GM10266 (cell line): Measurements from ENCODE around the gene PBXIP1.
A peak's percentile ranks its signal among the peaks of the same experiment; 100 is the strongest.

Experiments used
- DNase-seq: peaks from one replicate; pipeline ENCODE4 v3.0.0; 2012; ENCODE audit errors: extremely low spot score
- CTCF ChIP-seq: IDR thresholded peaks from 2 replicates; pipeline ENCODE4 v1.5.1; 2012; ENCODE audit warnings: mild to moderate bottlenecking, low read depth; ENCODE audit not compliant: control insufficient read depth, insufficient read depth; ENCODE audit errors: missing control alignments

Gene PBXIP1

DNA sequence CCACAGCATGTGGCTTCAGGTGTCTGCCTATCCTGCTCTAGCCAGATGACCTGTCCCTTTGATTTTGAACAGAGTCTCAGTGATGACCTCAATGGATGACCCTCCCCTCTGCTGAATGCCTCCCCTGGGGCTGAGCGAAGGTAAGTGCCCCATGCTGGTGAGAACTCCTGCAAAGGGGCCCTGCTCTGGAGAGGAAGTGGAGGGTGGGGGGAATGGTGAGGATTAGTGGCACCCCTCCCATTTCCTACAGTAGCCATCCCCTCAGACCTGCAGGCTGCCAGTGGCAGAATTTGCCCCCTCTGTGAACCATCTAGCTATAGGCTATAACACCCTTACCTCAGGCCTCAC is 15.7 kb downstream of the PBXIP1 start:
- no peak for DNase-seq
- TF ChIP-seq CTCF = no peak

GRCh38 chr1:154938604-154939399 is 17.1 kb downstream of the PBXIP1 start:
- no peak for DNase-seq
- no peak for TF ChIP-seq CTCF

GRCh38 chr1:154937988-154938386 is 17.9 kb downstream of the PBXIP1 start:
- no peak for TF ChIP-seq CTCF
- no peak for DNase-seq

- TF ChIP-seq CTCF = no peak
- peak; percentile 83 for DNase-seq
Observed at GRCh38 chr1:154937085-154937987, 18.6 kb downstream of the PBXIP1 start.

DNA sequence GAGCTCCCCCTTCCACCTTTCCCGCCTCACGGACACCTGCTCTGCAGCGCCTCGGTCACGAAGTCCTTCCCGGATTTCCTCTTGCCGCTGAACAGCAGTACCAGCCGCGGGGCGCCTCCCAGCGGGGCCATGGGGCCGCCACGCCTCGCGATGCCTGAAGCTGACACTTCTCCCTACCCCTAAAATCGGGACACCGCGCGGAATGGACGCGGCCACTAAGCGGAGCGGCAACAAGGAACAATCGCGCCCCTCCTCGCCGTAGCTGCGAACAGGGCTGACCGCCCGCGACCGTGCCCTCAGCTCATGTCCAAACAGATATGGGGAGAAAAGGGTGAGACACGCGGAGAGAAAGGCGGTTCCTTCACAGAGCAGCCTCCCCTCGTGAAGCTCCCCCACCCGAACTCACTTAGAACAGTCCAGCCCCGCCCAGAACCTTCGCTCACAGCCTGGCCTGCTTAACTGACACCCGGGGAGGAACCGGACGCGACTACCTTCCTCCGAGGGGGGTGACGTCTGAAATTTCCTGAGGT is 19.3 kb downstream of the PBXIP1 start, which contains the start of gene PMVK:
Gene PMVK, minus strand, starts transcription at position 165 of the 530 bp plus-strand sequence. Its CDS starts 34 bp downstream, at position 131.
- peak; percentile 91 for DNase-seq
- peak; percentile 57 for TF ChIP-seq CTCF

DNA sequence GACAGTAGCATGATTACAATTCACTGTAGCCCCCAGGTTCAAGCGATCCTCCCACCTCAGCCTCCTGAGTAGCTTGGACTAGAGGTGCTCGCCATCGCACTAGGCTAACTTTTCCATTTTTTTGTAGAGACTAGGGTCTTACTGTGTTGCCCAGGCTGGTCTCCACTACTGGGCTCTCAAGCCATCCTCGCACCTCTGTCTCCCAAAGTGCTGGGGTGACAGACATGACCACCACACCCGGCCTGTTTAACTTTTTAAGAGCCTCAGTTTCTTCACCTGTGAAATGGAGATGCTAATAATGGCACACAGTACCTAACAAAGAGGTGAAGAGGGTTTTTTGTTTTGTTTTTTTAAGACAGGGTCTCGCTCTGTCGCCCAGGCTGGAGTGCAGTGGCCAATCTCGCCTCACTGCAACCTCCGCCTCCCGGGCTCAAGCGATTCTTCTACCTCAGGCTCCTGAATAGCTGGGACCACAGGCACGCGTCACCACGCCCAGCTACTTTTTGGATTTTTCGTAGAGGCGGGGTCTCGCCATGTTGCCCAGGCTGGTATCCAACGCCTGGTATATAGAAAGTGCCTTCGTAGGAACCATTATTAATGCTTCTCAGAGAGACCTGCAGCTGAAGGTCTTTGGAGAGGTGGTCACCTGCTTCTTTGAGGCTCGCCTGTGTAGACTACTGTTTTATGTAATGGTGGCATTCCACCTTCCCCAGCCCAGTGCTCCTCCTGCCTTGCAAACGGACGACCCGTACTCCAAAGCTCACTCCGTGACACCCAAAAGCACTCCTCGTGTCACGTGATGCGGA is 19.9 kb downstream of the PBXIP1 start:
- DNase-seq = no peak
- no peak for TF ChIP-seq CTCF
